ELR (cell line): Measurements from ENCODE around the gene NUMBL.
"Not testable (repeated sequence)": the region's sequence is repeated elsewhere in the genome, so short reads cannot be mapped to it uniquely, and the experiment has no call there.

ENCODE experiments used
- DNase-seq: peaks from one replicate; pipeline ENCODE4 v3.0.0-alpha.2; 2015; ENCODE audit warnings: low read depth

NUMBL gene

GRCh38 chr19:40662925-40663694, 27.3 kb downstream of the NUMBL start:
- DNase-seq = peak; percentile 84

GRCh38 chr19:40661616-40662015, 28.8 kb downstream of the NUMBL start:
- no peak for DNase-seq

GRCh38 chr19:40659566-40659965, 30.9 kb downstream of the NUMBL start:
- DNase-seq = no peak

- no peak for DNase-seq
Measured at GRCh38 chr19:40659116-40659515, 31.3 kb downstream of the NUMBL start.

GRCh38 chr19:40658031-40658430, 32.4 kb downstream of the NUMBL start:
- DNase-seq = no peak

- not testable (repeated sequence) for DNase-seq
Measured at GRCh38 chr19:40655684-40656083, 34.8 kb downstream of the NUMBL start.

GRCh38 chr19:40652303-40652702, 38.1 kb downstream of the NUMBL start:
- DNase-seq = not testable (repeated sequence)

- no peak for DNase-seq
Measured at GRCh38 chr19:40650749-40651305, 39.6 kb downstream of the NUMBL start.

GRCh38 chr19:40649903-40650675, 40.4 kb downstream of the NUMBL start:
- not testable (repeated sequence) for DNase-seq

GRCh38 chr19:40646743-40647254, 43.7 kb downstream of the NUMBL start:
- peak; percentile 30 for DNase-seq

- no peak for DNase-seq
Measured at GRCh38 chr19:40642757-40643305, 47.6 kb downstream of the NUMBL start.

GRCh38 chr19:40642051-40642706, 48.3 kb downstream of the NUMBL start:
- no peak for DNase-seq

GRCh38 chr19:40641281-40641680, 49.2 kb downstream of the NUMBL start:
- DNase-seq = no peak

GRCh38 chr19:40640744-40641143, 49.7 kb downstream of the NUMBL start:
- DNase-seq = no peak

GRCh38 chr19:40639638-40639982, 50.8 kb downstream of the NUMBL start:
- DNase-seq = no peak

GRCh38 chr19:40638327-40638726, 52.1 kb downstream of the NUMBL start:
- DNase-seq = no peak

GRCh38 chr19:40633207-40633606, 57.2 kb downstream of the NUMBL start:
- DNase-seq = peak; percentile 59

- DNase-seq = no peak
Measured at GRCh38 chr19:40632311-40633036, 58.0 kb downstream of the NUMBL start.

GRCh38 chr19:40630571-40631160, 59.8 kb downstream of the NUMBL start:
- DNase-seq = no peak

- no peak for DNase-seq
Measured at GRCh38 chr19:40629346-40629745, 61.1 kb downstream of the NUMBL start.
